ENCODE data around the gene RTN4. TPM values are rescaled to one million over a fixed set of nuclear protein-coding genes. Genes with fewer than 3 reads are reported as not detected.
"Not testable (repeated sequence)": the region's sequence is repeated elsewhere in the genome, so short reads cannot be mapped to it uniquely, and the experiment has no call there.

Gene RTN4
- polyA plus RNA-seq, 2 donors, result 116 to 121 TPM

- H3K36me3 ChIP-seq (ENCODE audit: control insufficient read depth in 2 of 2, insufficient read depth in 2 of 2, low read length in 1 of 2), result no peaks in the 10 kb centered on the region
- 61 to 84% methylated on average over 2 of the region's 2 CpGs for WGBS, 2 donors
- no peak overlapping the region for H3K4me3 ChIP-seq (ENCODE audit: low read depth in 1 of 2, low read length in 2 of 2)
- no peaks in the 10 kb centered on the region for H3K9me3 ChIP-seq (ENCODE audit: control insufficient read depth in 2 of 2, insufficient read depth in 1 of 2, low read depth in 1 of 2, low read length in 1 of 2)
- H3K4me1 ChIP-seq (ENCODE audit: control insufficient read depth in 2 of 2, insufficient read depth in 2 of 2, low read length in 1 of 2), result peaks cover 0 to 2% of the 10 kb centered on the region in 2 donors
- no peaks in the 10 kb centered on the region for H3K27me3 ChIP-seq (ENCODE audit: control insufficient read depth in 1 of 2, insufficient read depth in 2 of 2, low read length in 2 of 2)
- no peak overlapping the region for H3K27ac ChIP-seq (ENCODE audit: low read depth in 2 of 2, low read length in 1 of 2)
Measured at GRCh38 chr2:55001716-55002115, 48.5 kb downstream of the RTN4 start.

- H3K27ac ChIP-seq (ENCODE audit: low read depth in 2 of 2, low read length in 1 of 2), result no peak overlapping the region
- H3K4me3 ChIP-seq (ENCODE audit: low read depth in 1 of 2, low read length in 2 of 2), result no peak overlapping the region
- peaks cover 0 to 2% of the 10 kb centered on the region in 2 donors for H3K4me1 ChIP-seq (ENCODE audit: control insufficient read depth in 2 of 2, insufficient read depth in 2 of 2, low read length in 1 of 2)
- H3K27me3 ChIP-seq (ENCODE audit: control insufficient read depth in 1 of 2, insufficient read depth in 2 of 2, low read length in 2 of 2), result no peaks in the 10 kb centered on the region
- no peaks in the 10 kb centered on the region for H3K36me3 ChIP-seq (ENCODE audit: control insufficient read depth in 2 of 2, insufficient read depth in 2 of 2, low read length in 1 of 2)
- no peaks in the 10 kb centered on the region for H3K9me3 ChIP-seq (ENCODE audit: control insufficient read depth in 2 of 2, insufficient read depth in 1 of 2, low read depth in 1 of 2, low read length in 1 of 2)
- WGBS, 2 donors, result 40 to 49% methylated on average over 4 of the region's 4 CpGs
Measured at GRCh38 chr2:55000341-55000740, 49.9 kb downstream of the RTN4 start.

DNA sequence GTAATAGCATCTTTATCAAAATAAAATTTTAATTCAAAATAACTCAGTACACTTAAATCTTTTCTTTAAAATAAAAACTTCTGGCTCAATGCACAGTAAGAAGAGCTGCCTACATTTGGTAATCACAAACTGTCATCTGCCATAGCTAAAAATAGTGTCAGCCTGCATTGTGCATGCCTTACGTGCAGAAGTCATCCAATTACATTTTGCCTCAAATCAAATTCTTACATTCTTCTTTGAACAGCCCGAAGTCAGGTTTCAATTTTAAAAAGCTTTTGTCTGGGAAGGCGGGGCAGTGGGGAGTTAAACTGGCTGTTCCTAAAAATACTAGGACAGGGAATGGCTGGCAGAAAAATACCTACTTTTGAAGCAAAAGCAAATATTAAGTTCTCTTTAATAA is 51.1 kb downstream of the RTN4 start:
- Histone ChIP-seq H3K4me3 (ENCODE audit: low read depth in 1 of 2, low read length in 2 of 2) (peak overlapping the region in 1 of 2 donors; percentile 33), H3K9me3 (ENCODE audit: control insufficient read depth in 2 of 2, insufficient read depth in 1 of 2, low read depth in 1 of 2, low read length in 1 of 2) (no peaks in the 10 kb centered on the region), H3K27ac (ENCODE audit: low read depth in 2 of 2, low read length in 1 of 2) (no peak overlapping the region), H3K4me1 (ENCODE audit: control insufficient read depth in 2 of 2, insufficient read depth in 2 of 2, low read length in 1 of 2) (no peaks in the 10 kb centered on the region), H3K27me3 (ENCODE audit: control insufficient read depth in 1 of 2, insufficient read depth in 2 of 2, low read length in 2 of 2) (no peaks in the 10 kb centered on the region), H3K36me3 (ENCODE audit: control insufficient read depth in 2 of 2, insufficient read depth in 2 of 2, low read length in 1 of 2) (no peaks in the 10 kb centered on the region)
- WGBS, 2 donors, result 13 to 18% methylated on average over 3 of the region's 3 CpGs

- no peaks in the 10 kb centered on the region for H3K9me3 ChIP-seq (ENCODE audit: control insufficient read depth in 2 of 2, insufficient read depth in 1 of 2, low read depth in 1 of 2, low read length in 1 of 2)
- no peaks in the 10 kb centered on the region for H3K27me3 ChIP-seq (ENCODE audit: control insufficient read depth in 1 of 2, insufficient read depth in 2 of 2, low read length in 2 of 2)
- H3K36me3 ChIP-seq (ENCODE audit: control insufficient read depth in 2 of 2, insufficient read depth in 2 of 2, low read length in 1 of 2), result no peaks in the 10 kb centered on the region
- WGBS, 2 donors, result 84 to 98% methylated on average over 1 of the region's 1 CpG
- H3K4me3 ChIP-seq (ENCODE audit: low read depth in 1 of 2, low read length in 2 of 2), result no peak overlapping the region
- no peak overlapping the region for H3K27ac ChIP-seq (ENCODE audit: low read depth in 2 of 2, low read length in 1 of 2)
- no peaks in the 10 kb centered on the region for H3K4me1 ChIP-seq (ENCODE audit: control insufficient read depth in 2 of 2, insufficient read depth in 2 of 2, low read length in 1 of 2)
Measured at GRCh38 chr2:54997826-54998225, 52.4 kb downstream of the RTN4 start.

GRCh38 chr2:54995553-54995952 is 54.7 kb downstream of the RTN4 start:
- H3K9me3 ChIP-seq (ENCODE audit: control insufficient read depth in 2 of 2, insufficient read depth in 1 of 2, low read depth in 1 of 2, low read length in 1 of 2), result no peaks in the 10 kb centered on the region
- 88 to 98% methylated on average over 3 of the region's 3 CpGs for WGBS, 2 donors
- no peaks in the 10 kb centered on the region for H3K27me3 ChIP-seq (ENCODE audit: control insufficient read depth in 1 of 2, insufficient read depth in 2 of 2, low read length in 2 of 2)
- no peaks in the 10 kb centered on the region for H3K4me1 ChIP-seq (ENCODE audit: control insufficient read depth in 2 of 2, insufficient read depth in 2 of 2, low read length in 1 of 2)
- H3K36me3 ChIP-seq (ENCODE audit: control insufficient read depth in 2 of 2, insufficient read depth in 2 of 2, low read length in 1 of 2), result no peaks in the 10 kb centered on the region
- no peak overlapping the region for H3K27ac ChIP-seq (ENCODE audit: low read depth in 2 of 2, low read length in 1 of 2)
- no peak overlapping the region for H3K4me3 ChIP-seq (ENCODE audit: low read depth in 1 of 2, low read length in 2 of 2)

- H3K36me3 ChIP-seq (ENCODE audit: control insufficient read depth in 2 of 2, insufficient read depth in 2 of 2, low read length in 1 of 2); H3K27ac ChIP-seq (ENCODE audit: low read depth in 2 of 2, low read length in 1 of 2); H3K4me1 ChIP-seq (ENCODE audit: control insufficient read depth in 2 of 2, insufficient read depth in 2 of 2, low read length in 1 of 2); H3K4me3 ChIP-seq (ENCODE audit: low read depth in 1 of 2, low read length in 2 of 2); H3K27me3 ChIP-seq (ENCODE audit: control insufficient read depth in 1 of 2, insufficient read depth in 2 of 2, low read length in 2 of 2); H3K9me3 ChIP-seq (ENCODE audit: control insufficient read depth in 2 of 2, insufficient read depth in 1 of 2, low read depth in 1 of 2, low read length in 1 of 2): not testable (repeated sequence)
- WGBS, 2 donors, result 96 to 98% methylated on average over 19 of the region's 19 CpGs
Measured at GRCh38 chr2:54990694-54991093, 59.6 kb downstream of the RTN4 start.

GRCh38 chr2:54988612-54989011 is 61.6 kb downstream of the RTN4 start:
- Histone ChIP-seq H3K27ac (ENCODE audit: low read depth in 2 of 2, low read length in 1 of 2) (no peak overlapping the region), H3K4me1 (ENCODE audit: control insufficient read depth in 2 of 2, insufficient read depth in 2 of 2, low read length in 1 of 2) (no peaks in the 10 kb centered on the region), H3K27me3 (ENCODE audit: control insufficient read depth in 1 of 2, insufficient read depth in 2 of 2, low read length in 2 of 2) (no peaks in the 10 kb centered on the region), H3K9me3 (ENCODE audit: control insufficient read depth in 2 of 2, insufficient read depth in 1 of 2, low read depth in 1 of 2, low read length in 1 of 2) (no peaks in the 10 kb centered on the region), H3K36me3 (ENCODE audit: control insufficient read depth in 2 of 2, insufficient read depth in 2 of 2, low read length in 1 of 2) (peaks cover 0 to 4% of the 10 kb centered on the region in 2 donors), H3K4me3 (ENCODE audit: low read depth in 1 of 2, low read length in 2 of 2) (no peak overlapping the region)
- WGBS, 2 donors, result 51 to 58% methylated on average over 3 of the region's 3 CpGs

DNA sequence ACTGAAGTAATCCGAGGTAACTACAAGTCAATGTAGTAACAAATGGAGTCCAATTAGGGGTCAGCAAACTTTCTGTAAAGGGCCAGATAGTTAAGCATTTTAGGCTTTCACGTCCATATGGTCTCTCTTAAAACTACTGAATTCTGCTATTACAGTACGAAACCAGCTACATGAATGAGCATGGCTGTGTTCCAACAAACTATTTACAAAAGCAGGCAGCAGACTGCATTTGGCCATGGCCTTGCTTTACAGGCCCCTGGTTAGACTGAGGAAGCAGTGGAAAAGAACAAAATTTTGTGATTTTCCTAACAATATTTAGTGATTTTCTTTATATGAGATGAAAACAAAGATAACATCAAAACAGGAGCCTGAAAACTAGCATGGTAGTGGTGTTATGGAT is 64.0 kb downstream of the RTN4 start:
- Histone ChIP-seq H3K4me1 (ENCODE audit: control insufficient read depth in 2 of 2, insufficient read depth in 2 of 2, low read length in 1 of 2) (no peaks in the 10 kb centered on the region), H3K27me3 (ENCODE audit: control insufficient read depth in 1 of 2, insufficient read depth in 2 of 2, low read length in 2 of 2) (no peaks in the 10 kb centered on the region), H3K4me3 (ENCODE audit: low read depth in 1 of 2, low read length in 2 of 2) (no peak overlapping the region), H3K27ac (ENCODE audit: low read depth in 2 of 2, low read length in 1 of 2) (no peak overlapping the region), H3K9me3 (ENCODE audit: control insufficient read depth in 2 of 2, insufficient read depth in 1 of 2, low read depth in 1 of 2, low read length in 1 of 2) (no peaks in the 10 kb centered on the region), H3K36me3 (ENCODE audit: control insufficient read depth in 2 of 2, insufficient read depth in 2 of 2, low read length in 1 of 2) (peaks cover 0 to 4% of the 10 kb centered on the region in 2 donors)
- WGBS, 2 donors, result 55 to 60% methylated on average over 3 of the region's 3 CpGs

GRCh38 chr2:54984476-54984875 is 65.8 kb downstream of the RTN4 start:
- Histone ChIP-seq H3K36me3 (ENCODE audit: control insufficient read depth in 2 of 2, insufficient read depth in 2 of 2, low read length in 1 of 2) (peaks cover 0 to 4% of the 10 kb centered on the region in 2 donors), H3K9me3 (ENCODE audit: control insufficient read depth in 2 of 2, insufficient read depth in 1 of 2, low read depth in 1 of 2, low read length in 1 of 2) (no peaks in the 10 kb centered on the region), H3K4me3 (ENCODE audit: low read depth in 1 of 2, low read length in 2 of 2) (no peak overlapping the region), H3K27me3 (ENCODE audit: control insufficient read depth in 1 of 2, insufficient read depth in 2 of 2, low read length in 2 of 2) (no peaks in the 10 kb centered on the region), H3K27ac (ENCODE audit: low read depth in 2 of 2, low read length in 1 of 2) (no peak overlapping the region), H3K4me1 (ENCODE audit: control insufficient read depth in 2 of 2, insufficient read depth in 2 of 2, low read length in 1 of 2) (no peaks in the 10 kb centered on the region)

DNA sequence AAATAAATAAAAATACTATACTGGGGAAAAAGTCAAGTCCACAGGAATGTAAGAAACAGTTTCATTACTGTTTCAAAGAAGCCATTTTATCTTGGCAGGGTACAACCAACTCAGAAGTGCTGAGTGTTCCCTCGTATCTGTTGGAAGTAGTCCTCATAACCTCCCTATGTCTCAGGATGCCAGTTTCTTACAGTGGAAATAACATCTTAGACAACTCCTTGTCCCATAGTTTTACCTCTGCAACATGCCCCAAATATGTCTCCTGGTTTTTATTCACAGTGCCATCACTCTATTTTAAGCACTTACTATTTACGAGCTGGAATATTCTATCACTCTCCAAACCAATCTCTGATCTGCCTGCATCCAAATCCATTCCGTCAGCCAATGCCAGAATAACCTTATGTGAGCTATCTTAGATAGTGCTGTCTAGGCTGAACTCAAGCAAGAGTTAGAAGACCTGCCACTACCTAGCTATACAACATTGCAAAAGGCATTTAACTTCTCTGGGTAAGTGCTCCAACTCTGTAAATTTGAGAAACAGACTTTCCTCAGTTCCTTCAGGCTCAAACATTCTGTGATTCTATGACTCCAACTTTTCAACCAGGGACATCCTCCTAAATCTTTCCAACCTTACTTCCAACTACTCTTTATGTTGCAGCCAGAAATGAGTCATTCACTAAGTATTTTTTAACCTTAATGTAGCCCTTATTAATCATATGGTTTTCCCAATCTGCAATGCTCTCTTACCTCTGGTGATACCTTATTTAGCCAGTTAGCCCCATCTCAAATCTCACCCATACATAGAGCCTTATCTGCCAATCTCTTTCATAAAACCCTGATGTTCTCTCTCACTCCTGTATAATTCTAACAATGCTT is 66.7 kb downstream of the RTN4 start:
- Histone ChIP-seq H3K36me3 (ENCODE audit: control insufficient read depth in 2 of 2, insufficient read depth in 2 of 2, low read length in 1 of 2) (peaks cover 0 to 4% of the 10 kb centered on the region in 2 donors), H3K4me1 (ENCODE audit: control insufficient read depth in 2 of 2, insufficient read depth in 2 of 2, low read length in 1 of 2) (no peaks in the 10 kb centered on the region), H3K4me3 (ENCODE audit: low read depth in 1 of 2, low read length in 2 of 2) (no peak overlapping the region), H3K9me3 (ENCODE audit: control insufficient read depth in 2 of 2, insufficient read depth in 1 of 2, low read depth in 1 of 2, low read length in 1 of 2) (no peaks in the 10 kb centered on the region), H3K27me3 (ENCODE audit: control insufficient read depth in 1 of 2, insufficient read depth in 2 of 2, low read length in 2 of 2) (no peaks in the 10 kb centered on the region), H3K27ac (ENCODE audit: low read depth in 2 of 2, low read length in 1 of 2) (no peak overlapping the region)
- WGBS, 2 donors, result 26 to 37% methylated on average over 3 of the region's 3 CpGs
